ENCODE data around the gene VILL. TPM values are rescaled to one million over a fixed set of nuclear protein-coding genes. Genes with fewer than 3 reads are reported as not detected.

VILL gene
- total and polyA plus RNA-seq, 10 of the 15 experiments (the other 5 are each of a cell fraction or from before 2014, with no cell fraction given): 0.15 to 5.4 (median 2.1) TPM; not detected in 1

DNA sequence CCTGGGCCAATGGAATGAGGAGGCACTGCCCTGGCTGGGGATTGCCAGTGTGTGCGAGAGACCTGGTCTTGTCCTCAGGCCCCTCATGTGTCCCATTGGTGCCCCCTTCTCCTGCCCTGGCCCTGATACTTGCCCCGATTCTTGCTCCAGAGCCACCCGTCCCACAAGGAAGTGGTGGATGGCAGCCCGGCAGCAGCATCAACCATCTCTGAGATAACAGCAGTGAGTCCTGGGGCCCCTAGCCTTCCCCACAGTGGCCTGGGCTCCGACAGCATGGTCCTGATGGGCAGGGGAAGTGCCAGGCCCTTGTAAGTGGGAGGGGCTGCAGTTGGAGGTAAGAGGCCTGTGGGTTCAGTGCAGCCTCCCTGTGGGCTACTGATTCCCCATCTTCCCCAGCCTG is 15.4 kb downstream of the VILL start:
- H3K4me2 ChIP-seq (ENCODE audit: control insufficient read depth, insufficient read depth): no peak overlapping the region
- SMC1A ChIA-PET (ENCODE audit: uncharacterized antibody, unreplicated experiment): no interaction called here
- H3K4me3 ChIP-seq: no peak overlapping the region
- H3K9me3 ChIP-seq (replicated peaks; ENCODE audit: control insufficient read depth, insufficient read depth, low read length): no peaks in the 10 kb centered on the region
- FAIRE-seq (no peak), DNase-seq (ENCODE audit: low read depth, low spot score) (no peak), ATAC-seq (no peak)
- intact Hi-C loops (cut with micrococcal nuclease; ENCODE audit: unreplicated experiment): no loop called here
- CTCF ChIA-PET: interaction anchor here (1.4 kb wide), 1 partner anchor 32 kb away, joined by 5 read pairs; no protein-coding TSS in a partner anchor
- no peak overlapping the region for H2AFZ ChIP-seq (ENCODE audit: control insufficient read depth, low read depth, low read length)
- H3K36me3 ChIP-seq (ENCODE audit: control insufficient read depth in 2 of 2, insufficient read depth in 2 of 2, low read length in 1 of 2): no peaks in the 10 kb centered on the region; a peak in 2 of 4 replicates
- WGBS (ENCODE audit: insufficient coverage, insufficient replicate concordance, low lambda C conversion rate, missing lambda C conversion rate): 84% methylated on average over 5 of the region's 5 CpGs
- no peaks in the 10 kb centered on the region; the same call in 1 of the 2 replicates for H3K4me1 ChIP-seq (ENCODE audit: control insufficient read depth, insufficient read depth, low read length)
- in situ Hi-C loops (cut with MboI): no loop called here
- H4K20me1 ChIP-seq (ENCODE audit: control insufficient read depth, insufficient read depth): no peaks in the 10 kb centered on the region
- no peak overlapping the region for H3K27ac ChIP-seq (ENCODE audit: control insufficient read depth, insufficient read depth)
- H3K9ac ChIP-seq (ENCODE audit: control insufficient read depth, insufficient read depth, low read length): no peak overlapping the region
- RAD21 ChIA-PET (ENCODE audit: unreplicated experiment): no interaction called here
- no peaks in the 10 kb centered on the region for H3K27me3 ChIP-seq (replicated peaks in 1 of 2; ENCODE audit: control insufficient read depth in 2 of 2, insufficient read depth in 2 of 2, low read length in 1 of 2)
- BruUV-seq (replicated peaks): no TSS peak
- H3K79me2 ChIP-seq (ENCODE audit: control insufficient read depth, insufficient read depth, low read length): no peaks in the 10 kb centered on the region
- POLR2A ChIA-PET: no interaction called here
- TF ChIP-seq, protein P1, sequence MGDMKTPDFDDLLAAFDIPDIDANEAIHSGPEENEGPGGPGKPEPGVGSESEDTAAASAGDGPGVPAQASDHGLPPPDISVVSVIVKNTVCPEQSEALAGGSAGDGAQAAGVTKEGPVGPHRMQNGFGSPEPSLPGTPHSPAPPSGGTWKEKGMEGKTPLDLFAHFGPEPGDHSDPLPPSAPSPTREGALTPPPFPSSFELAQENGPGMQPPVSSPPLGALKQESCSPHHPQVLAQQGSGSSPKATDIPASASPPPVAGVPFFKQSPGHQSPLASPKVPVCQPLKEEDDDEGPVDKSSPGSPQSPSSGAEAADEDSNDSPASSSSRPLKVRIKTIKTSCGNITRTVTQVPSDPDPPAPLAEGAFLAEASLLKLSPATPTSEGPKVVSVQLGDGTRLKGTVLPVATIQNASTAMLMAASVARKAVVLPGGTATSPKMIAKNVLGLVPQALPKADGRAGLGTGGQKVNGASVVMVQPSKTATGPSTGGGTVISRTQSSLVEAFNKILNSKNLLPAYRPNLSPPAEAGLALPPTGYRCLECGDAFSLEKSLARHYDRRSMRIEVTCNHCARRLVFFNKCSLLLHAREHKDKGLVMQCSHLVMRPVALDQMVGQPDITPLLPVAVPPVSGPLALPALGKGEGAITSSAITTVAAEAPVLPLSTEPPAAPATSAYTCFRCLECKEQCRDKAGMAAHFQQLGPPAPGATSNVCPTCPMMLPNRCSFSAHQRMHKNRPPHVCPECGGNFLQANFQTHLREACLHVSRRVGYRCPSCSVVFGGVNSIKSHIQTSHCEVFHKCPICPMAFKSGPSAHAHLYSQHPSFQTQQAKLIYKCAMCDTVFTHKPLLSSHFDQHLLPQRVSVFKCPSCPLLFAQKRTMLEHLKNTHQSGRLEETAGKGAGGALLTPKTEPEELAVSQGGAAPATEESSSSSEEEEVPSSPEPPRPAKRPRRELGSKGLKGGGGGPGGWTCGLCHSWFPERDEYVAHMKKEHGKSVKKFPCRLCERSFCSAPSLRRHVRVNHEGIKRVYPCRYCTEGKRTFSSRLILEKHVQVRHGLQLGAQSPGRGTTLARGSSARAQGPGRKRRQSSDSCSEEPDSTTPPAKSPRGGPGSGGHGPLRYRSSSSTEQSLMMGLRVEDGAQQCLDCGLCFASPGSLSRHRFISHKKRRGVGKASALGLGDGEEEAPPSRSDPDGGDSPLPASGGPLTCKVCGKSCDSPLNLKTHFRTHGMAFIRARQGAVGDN (IDR thresholded peaks at IDR 0.05): no peak
- TF ChIP-seq RAD21 (IDR thresholded peaks at IDR 0.05; ENCODE audit: insufficient read depth, low read depth, low read length) (no peak), TAF1 (IDR thresholded peaks at IDR 0.05; ENCODE audit: borderline replicate concordance, low read depth, low read length) (no peak), KLF5 (IDR thresholded peaks at IDR 0.05; ENCODE audit: partially characterized antibody) (no peak), MXI1 (IDR thresholded peaks at IDR 0.05; ENCODE audit: low read depth, low read length) (no peak), ZNF274 (IDR thresholded peaks at IDR 0.05; ENCODE audit: insufficient read depth, insufficient read length) (no peak), IRF4 (IDR thresholded peaks at IDR 0.05; ENCODE audit: low read depth, low read length) (no peak), CHD4 (IDR thresholded peaks at IDR 0.05) (no peak), PAX8 (IDR thresholded peaks at IDR 0.05) (no peak), SMARCA5 (IDR thresholded peaks at IDR 0.05) (no peak), MYC (IDR thresholded peaks at IDR 0.05; ENCODE audit: insufficient read depth, insufficient read length, insufficient replicate concordance, low read length, severe bottlenecking) (no peak), DPF2 (IDR thresholded peaks at IDR 0.05) (no peak), FOXM1 (IDR thresholded peaks at IDR 0.05; ENCODE audit: low read depth, low read length) (no peak), BACH1 (IDR thresholded peaks at IDR 0.05; ENCODE audit: borderline replicate concordance) (no peak), NFIC (IDR thresholded peaks at IDR 0.05; ENCODE audit: low read depth, low read length) (no peak)
- TF ChIP-seq, protein P2, sequence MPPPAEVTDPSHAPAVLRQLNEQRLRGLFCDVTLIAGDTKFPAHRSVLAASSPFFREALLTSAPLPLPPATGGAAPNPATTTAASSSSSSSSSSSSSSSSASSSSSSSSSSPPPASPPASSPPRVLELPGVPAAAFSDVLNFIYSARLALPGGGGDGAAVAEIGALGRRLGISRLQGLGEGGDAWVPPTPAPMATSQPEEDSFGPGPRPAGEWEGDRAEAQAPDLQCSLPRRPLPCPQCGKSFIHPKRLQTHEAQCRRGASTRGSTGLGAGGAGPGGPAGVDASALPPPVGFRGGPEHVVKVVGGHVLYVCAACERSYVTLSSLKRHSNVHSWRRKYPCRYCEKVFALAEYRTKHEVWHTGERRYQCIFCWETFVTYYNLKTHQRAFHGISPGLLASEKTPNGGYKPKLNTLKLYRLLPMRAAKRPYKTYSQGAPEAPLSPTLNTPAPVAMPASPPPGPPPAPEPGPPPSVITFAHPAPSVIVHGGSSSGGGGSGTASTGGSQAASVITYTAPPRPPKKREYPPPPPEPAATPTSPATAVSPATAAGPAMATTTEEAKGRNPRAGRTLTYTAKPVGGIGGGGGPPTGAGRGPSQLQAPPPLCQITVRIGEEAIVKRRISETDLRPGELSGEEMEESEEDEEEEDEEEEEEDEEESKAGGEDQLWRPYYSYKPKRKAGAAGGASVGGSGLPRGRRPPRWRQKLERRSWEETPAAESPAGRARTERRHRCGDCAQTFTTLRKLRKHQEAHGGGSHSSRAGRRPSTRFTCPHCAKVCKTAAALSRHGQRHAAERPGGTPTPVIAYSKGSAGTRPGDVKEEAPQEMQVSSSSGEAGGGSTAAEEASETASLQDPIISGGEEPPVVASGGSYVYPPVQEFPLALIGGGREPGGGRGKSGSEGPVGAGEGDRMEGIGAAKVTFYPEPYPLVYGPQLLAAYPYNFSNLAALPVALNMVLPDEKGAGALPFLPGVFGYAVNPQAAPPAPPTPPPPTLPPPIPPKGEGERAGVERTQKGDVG (CRISPR knock-in tag; IDR thresholded peaks at IDR 0.05): no peak
- TF ChIP-seq, protein P3, sequence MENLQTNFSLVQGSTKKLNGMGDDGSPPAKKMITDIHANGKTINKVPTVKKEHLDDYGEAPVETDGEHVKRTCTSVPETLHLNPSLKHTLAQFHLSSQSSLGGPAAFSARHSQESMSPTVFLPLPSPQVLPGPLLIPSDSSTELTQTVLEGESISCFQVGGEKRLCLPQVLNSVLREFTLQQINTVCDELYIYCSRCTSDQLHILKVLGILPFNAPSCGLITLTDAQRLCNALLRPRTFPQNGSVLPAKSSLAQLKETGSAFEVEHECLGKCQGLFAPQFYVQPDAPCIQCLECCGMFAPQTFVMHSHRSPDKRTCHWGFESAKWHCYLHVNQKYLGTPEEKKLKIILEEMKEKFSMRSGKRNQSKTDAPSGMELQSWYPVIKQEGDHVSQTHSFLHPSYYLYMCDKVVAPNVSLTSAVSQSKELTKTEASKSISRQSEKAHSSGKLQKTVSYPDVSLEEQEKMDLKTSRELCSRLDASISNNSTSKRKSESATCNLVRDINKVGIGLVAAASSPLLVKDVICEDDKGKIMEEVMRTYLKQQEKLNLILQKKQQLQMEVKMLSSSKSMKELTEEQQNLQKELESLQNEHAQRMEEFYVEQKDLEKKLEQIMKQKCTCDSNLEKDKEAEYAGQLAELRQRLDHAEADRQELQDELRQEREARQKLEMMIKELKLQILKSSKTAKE (IDR thresholded peaks at IDR 0.05; ENCODE audit: low read depth, poor library complexity, severe bottlenecking): no peak
